Neural cell (in vitro differentiated cells): ENCODE results near the gene RNF148. TPM values are rescaled to one million over a fixed set of nuclear protein-coding genes. Genes with fewer than 3 reads are reported as not detected.

Experiments
- H2AFZ ChIP-seq: fragments of 200-600, 300-800 bp; sonication (generic), shearing (Covaris generic); 2 replicates; pipeline ENCODE4 v1.6.0; 2014; ENCODE audit warnings: low read depth, mild to moderate bottlenecking, antibody characterized with exemption, low read length, moderate library complexity
- H3F3A ChIP-seq: fragments of 200-600 bp; shearing (Covaris generic); 2 replicates; pipeline ENCODE4 v1.6.1; 2016; ENCODE audit warnings: mild to moderate bottlenecking, moderate library complexity, mixed read lengths, antibody characterized with exemption, low read length; ENCODE audit not compliant: insufficient read depth, poor library complexity, severe bottlenecking
- H3K27ac ChIP-seq: fragments of 200-600, 300-800 bp; sonication (generic), shearing (Covaris generic); 2 replicates; pipeline ENCODE4 v1.5.1; 2014; ENCODE audit warnings: mild to moderate bottlenecking, low read length, moderate library complexity
- H3K27me3 ChIP-seq: fragments of 300-800, 200-600 bp; sonication (generic), shearing (Covaris generic); 2 replicates; pipeline ENCODE4 v1.6.0; 2014; ENCODE audit warnings: mild to moderate bottlenecking, low read depth, low read length, moderate library complexity; ENCODE audit not compliant: insufficient read depth
- H3K36me3 ChIP-seq: fragments of 300-800, 200-600 bp; sonication (generic), shearing (Covaris generic); 2 replicates; pipeline ENCODE4 v1.5.1; 2014; ENCODE audit warnings: mild to moderate bottlenecking, antibody characterized with exemption, low read length, moderate library complexity; ENCODE audit not compliant: insufficient read depth
- H3K4me2 ChIP-seq: fragments of 300-800, 200-600 bp; sonication (generic), shearing (Covaris generic); 2 replicates; pipeline ENCODE4 v1.6.0; 2014; ENCODE audit warnings: mild to moderate bottlenecking, low read length
- H3K4me3 ChIP-seq: fragments of 300-800, 200-600 bp; sonication (generic), shearing (Covaris generic); 2 replicates; pipeline ENCODE4 v1.5.1; 2014; ENCODE audit warnings: mild to moderate bottlenecking, low read length, moderate library complexity
- H3K79me2 ChIP-seq: fragments of 200-600 bp; shearing (Covaris generic); replicated peaks from 2 replicates; pipeline ENCODE4 v1.6.0; 2014; ENCODE audit warnings: mild to moderate bottlenecking, low read length, moderate library complexity; ENCODE audit not compliant: insufficient read depth
- H3K9ac ChIP-seq: fragments of 300-800, 200-600 bp; sonication (generic), shearing (Covaris generic); 2 replicates; pipeline ENCODE4 v1.6.1; 2016; ENCODE audit warnings: mild to moderate bottlenecking, low read length, mixed read lengths
- H3K9me2 ChIP-seq: fragments of 200-600 bp; shearing (Covaris generic); 2 replicates; pipeline ENCODE4 v1.6.1; 2016; ENCODE audit warnings: mild to moderate bottlenecking, low read length, mixed read lengths; ENCODE audit not compliant: insufficient read depth
- H3K9me3 ChIP-seq: fragments of 200-600, 300-800 bp; sonication (generic), shearing (Covaris generic); 2 replicates; pipeline ENCODE4 v1.6.1; 2016; ENCODE audit warnings: mild to moderate bottlenecking, mixed run types, low read length, moderate library complexity, mixed read lengths
- H4K20me1 ChIP-seq: fragments of 200-600 bp; shearing (Covaris generic); 2 replicates; pipeline ENCODE4 v1.6.1; 2016; ENCODE audit warnings: mild to moderate bottlenecking, mixed run types; ENCODE audit not compliant: insufficient read depth
- CTCF ChIP-seq: fragments of 450-650 bp; IDR thresholded peaks from 2 replicates; pipeline ENCODE4 v1.5.1; 2014; ENCODE audit warnings: antibody characterized with exemption, mild to moderate bottlenecking, moderate library complexity; ENCODE audit not compliant: poor library complexity, severe bottlenecking
- EP300 ChIP-seq: fragments of 450-650 bp; conservative IDR thresholded peaks from 2 replicates; pipeline ENCODE4 v1.6.1; 2014; ENCODE audit warnings: antibody characterized with exemption, mild to moderate bottlenecking, moderate library complexity; ENCODE audit not compliant: poor library complexity, severe bottlenecking
- EZH2 ChIP-seq: fragments of 200-600, 300-800 bp; shearing (Covaris generic), sonication (generic); IDR thresholded peaks from 2 replicates; pipeline ENCODE4 v1.6.1; 2014; ENCODE audit warnings: antibody characterized with exemption, low read length, borderline replicate concordance, mild to moderate bottlenecking; ENCODE audit not compliant: insufficient read depth, poor library complexity, severe bottlenecking
- MXI1 ChIP-seq: fragments of 450-650 bp; conservative IDR thresholded peaks from 2 replicates; pipeline ENCODE4 v1.6.1; 2014; ENCODE audit warnings: antibody characterized with exemption, mild to moderate bottlenecking; ENCODE audit not compliant: poor library complexity, severe bottlenecking
- POLR2AphosphoS5 ChIP-seq: IDR thresholded peaks from 2 replicates; pipeline ENCODE4 v1.6.1; 2012
- RAD21 ChIP-seq: fragments of 450-650 bp; conservative IDR thresholded peaks from 2 replicates; pipeline ENCODE4 v1.6.1; 2014; ENCODE audit warnings: antibody characterized with exemption, mild to moderate bottlenecking, moderate library complexity
- REST ChIP-seq: IDR thresholded peaks from 2 replicates; pipeline ENCODE4 v1.6.1; 2012; ENCODE audit warnings: borderline replicate concordance
- SMC3 ChIP-seq: fragments of 450-650 bp; conservative IDR thresholded peaks from 2 replicates; pipeline ENCODE4 v1.6.1; 2014; ENCODE audit warnings: antibody characterized with exemption, mild to moderate bottlenecking, moderate library complexity; ENCODE audit not compliant: poor library complexity
- TAF1 ChIP-seq: IDR thresholded peaks from 2 replicates; pipeline ENCODE4 v1.6.1; 2012; ENCODE audit warnings: low read depth
- polyA plus RNA-seq: library from polyadenylated mRNA; depleted of rRNA; stranded (reverse); fragments of >200 nt; gene quantifications from 2 replicates; pipeline ENCODE4 v1.2.3, GENCODE V29; 2014

Gene RNF148
- polyA plus RNA-seq, 1 donor from 2014 or later = 0.25 TPM

GRCh38 chr7:122676466-122676865, 26.3 kb downstream of the RNF148 start:
- no peak for TF ChIP-seq TAF1
- no peak for TF ChIP-seq SMC3
- no peak for TF ChIP-seq MXI1
- no peak for TF ChIP-seq CTCF
- TF ChIP-seq REST = no peak
- no peak overlapping the region for H3K4me3 ChIP-seq
- no peaks in the 10 kb centered on the region for H3K9me3 ChIP-seq
- H4K20me1 ChIP-seq = no peaks in the 10 kb centered on the region
- H3K27ac ChIP-seq = no peak overlapping the region
- no peaks in the 10 kb centered on the region for H3F3A ChIP-seq
- H3K27me3 ChIP-seq = no peaks in the 10 kb centered on the region
- no peak overlapping the region for H3K9ac ChIP-seq
- H3K4me2 ChIP-seq = no peak overlapping the region
- H2AFZ ChIP-seq = no peak overlapping the region
- no peaks in the 10 kb centered on the region for H3K79me2 ChIP-seq
- no peaks in the 10 kb centered on the region for H3K36me3 ChIP-seq
- H3K9me2 ChIP-seq = no peaks in the 10 kb centered on the region

- no peaks in the 10 kb centered on the region for H3K36me3 ChIP-seq
- no peaks in the 10 kb centered on the region for H4K20me1 ChIP-seq
- no peak overlapping the region for H3K9ac ChIP-seq
- TF ChIP-seq CTCF = no peak
- no peak for TF ChIP-seq EZH2
- no peak for TF ChIP-seq EP300
- TF ChIP-seq POLR2AphosphoS5 = no peak
- no peak for TF ChIP-seq SMC3
- TF ChIP-seq RAD21 = no peak
- no peak for TF ChIP-seq TAF1
- TF ChIP-seq MXI1 = no peak
- TF ChIP-seq REST = no peak
- H3K9me2 ChIP-seq = no peaks in the 10 kb centered on the region
- H3K27me3 ChIP-seq = no peaks in the 10 kb centered on the region
- H3K79me2 ChIP-seq = no peaks in the 10 kb centered on the region
- H3K27ac ChIP-seq = no peak overlapping the region
- H3K4me3 ChIP-seq = no peak overlapping the region
- no peaks in the 10 kb centered on the region for H3K9me3 ChIP-seq
- no peak overlapping the region for H3K4me2 ChIP-seq
- no peaks in the 10 kb centered on the region for H3F3A ChIP-seq
- no peak overlapping the region for H2AFZ ChIP-seq
Observed at GRCh38 chr7:122675621-122676020, 27.1 kb downstream of the RNF148 start.
